Measurements from ENCODE around the gene RNU1-2.
"Not testable (repeated sequence)": the region's sequence is repeated elsewhere in the genome, so short reads cannot be mapped to it uniquely, and the experiment has no call there.

RNU1-2 gene

DNA sequence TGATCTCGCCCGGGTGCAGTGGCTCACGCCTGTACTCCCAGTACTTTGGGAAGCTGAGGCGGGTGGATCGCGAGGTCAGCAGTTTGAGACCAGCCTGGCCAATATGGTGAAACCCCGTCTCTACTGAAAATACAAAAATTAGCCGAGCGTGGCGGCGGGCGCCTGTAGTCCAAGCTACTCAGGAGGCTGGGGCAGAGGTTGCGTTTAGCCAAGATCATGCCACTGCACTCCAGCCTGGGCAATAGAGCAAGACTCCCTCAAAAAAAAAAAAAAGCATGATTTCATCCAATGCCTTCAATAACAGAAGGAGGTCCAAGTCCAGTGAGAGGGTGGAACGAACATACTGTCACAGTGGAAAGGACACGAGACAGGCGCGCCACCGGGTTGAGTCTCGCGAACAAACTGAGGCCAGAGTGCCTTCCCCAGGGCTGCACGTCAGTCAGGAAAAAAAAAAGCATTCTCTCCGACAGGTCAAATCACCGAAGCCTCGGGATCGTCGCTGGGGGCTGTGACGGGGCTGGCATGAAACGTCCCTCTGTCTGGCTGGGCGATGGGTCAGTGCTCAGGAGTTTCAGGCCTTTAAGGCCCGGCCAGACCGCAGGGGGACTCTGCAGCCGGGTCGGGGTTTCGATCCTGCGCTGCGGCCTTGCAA lies 17.5 kb downstream of the RNU1-2 start:
- Histone ChIP-seq H3K9me2 (replicated peaks; ENCODE audit: insufficient read depth, low read length) (no peaks in the 10 kb centered on the region), H4K20me1 (ENCODE audit: insufficient read depth, low read length) (no peaks in the 10 kb centered on the region), H3K4me2 (ENCODE audit: low read depth, low read length) (peak overlapping the region; percentile 99), H2AFZ (ENCODE audit: low read length) (peak overlapping the region; percentile 75), H3K4me3 (ENCODE audit: low read length) (peak overlapping the region; percentile 55), H3K4me1 (ENCODE audit: low read length) (peaks cover 4% of the 10 kb centered on the region; the same call in 1 of the 2 replicates), H3K9ac (ENCODE audit: low read length) (peak overlapping the region; percentile 31; the same call in 1 of the 2 replicates), H3K27me3 (replicated peaks; ENCODE audit: insufficient read depth, low read length) (0 out of 2 replicates have a peak, but pooled peaks cover 3% of the 10 kb centered on the region), H3K27ac (ENCODE audit: low read length) (no peak overlapping the region), H3K9me3 (replicated peaks; ENCODE audit: insufficient read depth, low read length) (no peaks in the 10 kb centered on the region), H3K79me2 (ENCODE audit: low read length) (no peaks in the 10 kb centered on the region), H3F3A (ENCODE audit: insufficient read depth, low read length) (0 out of 2 replicates have a peak, but pooled peaks cover 3% of the 10 kb centered on the region), H3K36me3 (replicated peaks; ENCODE audit: insufficient read depth, low read length) (no peaks in the 10 kb centered on the region)
- DNase-seq: no peak
- TF ChIP-seq EZH2phosphoT487 (IDR thresholded peaks at IDR 0.05; ENCODE audit: low read length): no peak
- TF ChIP-seq, protein P1, sequence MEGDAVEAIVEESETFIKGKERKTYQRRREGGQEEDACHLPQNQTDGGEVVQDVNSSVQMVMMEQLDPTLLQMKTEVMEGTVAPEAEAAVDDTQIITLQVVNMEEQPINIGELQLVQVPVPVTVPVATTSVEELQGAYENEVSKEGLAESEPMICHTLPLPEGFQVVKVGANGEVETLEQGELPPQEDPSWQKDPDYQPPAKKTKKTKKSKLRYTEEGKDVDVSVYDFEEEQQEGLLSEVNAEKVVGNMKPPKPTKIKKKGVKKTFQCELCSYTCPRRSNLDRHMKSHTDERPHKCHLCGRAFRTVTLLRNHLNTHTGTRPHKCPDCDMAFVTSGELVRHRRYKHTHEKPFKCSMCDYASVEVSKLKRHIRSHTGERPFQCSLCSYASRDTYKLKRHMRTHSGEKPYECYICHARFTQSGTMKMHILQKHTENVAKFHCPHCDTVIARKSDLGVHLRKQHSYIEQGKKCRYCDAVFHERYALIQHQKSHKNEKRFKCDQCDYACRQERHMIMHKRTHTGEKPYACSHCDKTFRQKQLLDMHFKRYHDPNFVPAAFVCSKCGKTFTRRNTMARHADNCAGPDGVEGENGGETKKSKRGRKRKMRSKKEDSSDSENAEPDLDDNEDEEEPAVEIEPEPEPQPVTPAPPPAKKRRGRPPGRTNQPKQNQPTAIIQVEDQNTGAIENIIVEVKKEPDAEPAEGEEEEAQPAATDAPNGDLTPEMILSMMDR (IDR thresholded peaks at IDR 0.05; ENCODE audit: low read length): no peak
- TF ChIP-seq EZH2 (optimal IDR thresholded peaks at IDR 0.05; ENCODE audit: low read depth, low read length): no peak

DNA sequence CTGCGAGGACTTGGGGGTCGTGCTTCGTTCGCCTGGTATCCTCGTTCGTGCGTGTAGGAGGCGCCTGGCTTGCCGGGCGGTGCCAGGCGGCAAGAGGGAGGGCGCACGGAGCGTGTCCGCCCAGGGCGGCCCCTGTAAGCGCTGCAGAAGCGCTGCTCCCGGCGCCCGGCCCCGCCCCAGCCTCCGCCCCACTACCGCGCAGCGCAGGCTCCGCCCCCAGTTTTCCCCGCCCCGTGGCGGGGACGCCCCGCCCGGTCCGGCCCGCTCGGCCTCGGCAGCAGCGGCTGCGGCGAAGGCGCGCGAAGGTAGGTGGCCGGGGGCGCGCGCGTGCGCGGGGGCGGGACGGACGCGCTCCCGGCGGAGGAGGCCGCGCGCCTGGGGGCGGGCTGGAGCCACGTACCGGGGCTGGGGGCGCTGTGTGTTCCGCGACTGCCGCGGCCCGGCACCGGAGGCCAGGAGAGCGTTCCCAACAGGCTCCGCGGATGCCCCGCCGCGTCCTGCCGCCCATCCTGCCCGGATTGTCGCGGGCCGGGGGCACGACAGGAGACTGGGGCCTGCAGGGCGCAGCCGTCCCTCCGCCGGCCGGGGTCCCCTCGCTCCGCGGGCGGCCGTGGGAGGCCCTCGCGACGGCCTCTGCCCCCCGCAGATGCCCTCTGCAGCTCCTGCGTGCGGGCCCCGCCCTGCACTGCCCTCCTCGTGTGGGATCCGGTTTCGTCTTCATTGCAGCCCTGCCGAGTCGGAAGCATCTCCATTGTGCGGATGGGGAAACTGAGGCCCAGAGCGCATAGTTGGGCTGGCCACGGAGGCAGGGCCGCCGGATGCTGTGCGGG lies 18.3 kb downstream of the RNU1-2 start:
- Histone ChIP-seq H3K9me2 (replicated peaks; ENCODE audit: insufficient read depth, low read length) (no peaks in the 10 kb centered on the region), H3K36me3 (replicated peaks; ENCODE audit: insufficient read depth, low read length) (no peaks in the 10 kb centered on the region), H3F3A (ENCODE audit: insufficient read depth, low read length) (0 out of 2 replicates have a peak, but pooled peaks cover 3% of the 10 kb centered on the region), H3K27ac (ENCODE audit: low read length) (no peak overlapping the region), H3K4me2 (ENCODE audit: low read depth, low read length) (peak overlapping the region; percentile 99), H3K79me2 (ENCODE audit: low read length) (no peaks in the 10 kb centered on the region), H3K27me3 (replicated peaks; ENCODE audit: insufficient read depth, low read length) (0 out of 2 replicates have a peak, but pooled peaks cover 3% of the 10 kb centered on the region), H2AFZ (ENCODE audit: low read length) (peak overlapping the region; percentile 86), H3K9ac (ENCODE audit: low read length) (peak overlapping the region; percentile 82), H4K20me1 (ENCODE audit: insufficient read depth, low read length) (no peaks in the 10 kb centered on the region), H3K9me3 (replicated peaks; ENCODE audit: insufficient read depth, low read length) (no peaks in the 10 kb centered on the region), H3K4me3 (ENCODE audit: low read length) (peak overlapping the region; percentile 75), H3K4me1 (ENCODE audit: low read length) (peaks cover 4% of the 10 kb centered on the region; the same call in 1 of the 2 replicates)
- DNase-seq: peak; percentile 95
- TF ChIP-seq, protein P1 (IDR thresholded peaks at IDR 0.05; ENCODE audit: low read length): no peak

DNA sequence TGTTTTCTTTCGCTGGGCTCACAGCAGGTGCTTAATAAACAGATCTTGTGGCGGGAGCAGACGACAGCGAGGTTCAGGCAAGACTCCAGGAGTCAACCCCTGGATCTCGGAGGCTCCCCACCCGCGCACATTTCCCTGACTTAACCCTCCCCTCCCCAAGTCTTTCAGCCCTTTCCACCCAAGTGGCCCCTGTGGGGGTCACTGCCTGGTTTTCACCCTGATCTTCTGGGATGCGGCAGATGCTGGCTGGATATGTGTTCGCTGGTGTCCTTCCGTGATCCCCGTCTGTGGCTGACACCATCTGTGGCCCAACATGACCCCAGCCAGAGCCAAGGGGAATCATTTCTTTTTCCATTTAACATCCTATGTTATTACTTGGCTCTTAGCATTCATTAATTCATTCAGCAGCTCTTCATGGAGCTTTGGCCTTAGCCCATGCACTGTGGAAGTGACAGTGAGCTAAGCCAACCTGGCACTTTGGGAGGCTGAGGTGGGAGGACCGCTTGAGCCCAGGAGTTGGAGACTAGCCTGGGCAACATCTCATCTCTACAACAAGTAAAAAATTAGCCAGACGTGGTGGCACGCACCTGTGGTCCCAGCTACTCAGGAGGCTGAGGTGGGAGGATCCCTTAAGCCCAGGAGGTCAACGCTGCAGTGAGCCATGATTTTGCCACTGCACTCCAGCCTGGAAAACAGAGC lies 19.3 kb downstream of the RNU1-2 start:
- H3K27me3 ChIP-seq (replicated peaks; ENCODE audit: insufficient read depth, low read length); H3K9me2 ChIP-seq (replicated peaks; ENCODE audit: insufficient read depth, low read length); H3K79me2 ChIP-seq (ENCODE audit: low read length); H3K9ac ChIP-seq (ENCODE audit: low read length); H3K36me3 ChIP-seq (replicated peaks; ENCODE audit: insufficient read depth, low read length); H3K27ac ChIP-seq (ENCODE audit: low read length); DNase-seq; H3K9me3 ChIP-seq (replicated peaks; ENCODE audit: insufficient read depth, low read length); H3K4me1 ChIP-seq (ENCODE audit: low read length); H2AFZ ChIP-seq (ENCODE audit: low read length); H4K20me1 ChIP-seq (ENCODE audit: insufficient read depth, low read length); H3F3A ChIP-seq (ENCODE audit: insufficient read depth, low read length): not testable (repeated sequence)
- peak overlapping the region; percentile 75; the same call in 1 of the 2 replicates for H3K4me3 ChIP-seq (ENCODE audit: low read length)
- H3K4me2 ChIP-seq (ENCODE audit: low read depth, low read length): peak overlapping the region; percentile 99; the same call in 1 of the 2 replicates
